H9 (cell line): ENCODE data around the gene SNX30. TPM values are rescaled to one million over a fixed set of nuclear protein-coding genes. Genes with fewer than 3 reads are reported as not detected.

Experiments
- DNase-seq: peaks from one replicate; pipeline ENCODE4 v3.0.0-alpha.2; 2017
- H2AFZ ChIP-seq: one replicate; pipeline ENCODE4 v1.6.1; 2013; ENCODE audit warnings: mild to moderate bottlenecking, low read length, control low read depth, moderate library complexity
- H2AK5ac ChIP-seq: 2 replicates; pipeline ENCODE4 v1.6.1; 2013; ENCODE audit warnings: low read length, control low read depth, mixed read lengths; ENCODE audit not compliant: insufficient read length
- H2BK120ac ChIP-seq: one replicate; pipeline ENCODE4 v1.6.1; 2013; ENCODE audit warnings: low read depth, mild to moderate bottlenecking, low read length, control low read depth, inconsistent platforms; ENCODE audit not compliant: poor library complexity, severe bottlenecking
- H2BK12ac ChIP-seq: 2 replicates; pipeline ENCODE4 v1.6.1; 2013; ENCODE audit warnings: low read length, control low read depth, mixed read lengths, low read depth; ENCODE audit not compliant: insufficient read length
- H2BK15ac ChIP-seq: 2 replicates; pipeline ENCODE4 v1.6.1; 2013; ENCODE audit warnings: low read depth, low read length, control low read depth
- H2BK20ac ChIP-seq: one replicate; pipeline ENCODE4 v1.6.1; 2013; ENCODE audit warnings: low read depth, mild to moderate bottlenecking, low read length, control low read depth, inconsistent platforms; ENCODE audit not compliant: poor library complexity, severe bottlenecking
- H2BK5ac ChIP-seq: 2 replicates; pipeline ENCODE4 v1.6.1; 2013; ENCODE audit warnings: low read length, control low read depth, mixed read lengths; ENCODE audit not compliant: insufficient read length
- H3K14ac ChIP-seq: 2 replicates; pipeline ENCODE4 v1.6.1; 2013; ENCODE audit warnings: low read length, control low read depth; ENCODE audit not compliant: insufficient read depth
- H3K18ac ChIP-seq: 2 replicates; pipeline ENCODE4 v1.6.1; 2013; ENCODE audit warnings: low read depth, mild to moderate bottlenecking, mixed read lengths, low read length, control low read depth; ENCODE audit not compliant: insufficient read length
- H3K23ac ChIP-seq: 2 replicates; pipeline ENCODE4 v1.6.1; 2013; ENCODE audit warnings: low read length, control low read depth, mixed read lengths, low read depth; ENCODE audit not compliant: insufficient read length
- H3K23me2 ChIP-seq: 2 replicates; pipeline ENCODE4 v1.6.1; 2013; ENCODE audit warnings: low read depth, mild to moderate bottlenecking, mixed read lengths, low read length, control low read depth; ENCODE audit not compliant: insufficient read length, poor library complexity, severe bottlenecking
- H3K27ac ChIP-seq: 2 replicates; pipeline ENCODE4 v1.5.1; 2013; ENCODE audit warnings: low read length, control low read depth, mixed read lengths, low read depth; ENCODE audit not compliant: insufficient read length
- H3K27me3 ChIP-seq: 2 replicates; pipeline ENCODE4 v1.6.1; 2013; ENCODE audit warnings: low read length, control low read depth, inconsistent platforms; ENCODE audit not compliant: insufficient read depth
- H3K4ac ChIP-seq: 2 replicates; pipeline ENCODE4 v1.6.1; 2013; ENCODE audit warnings: low read depth, mild to moderate bottlenecking, control low read depth, inconsistent platforms, low read length, moderate library complexity
- H3K4me1 ChIP-seq: 2 replicates; pipeline ENCODE4 v1.6.1; 2013; ENCODE audit warnings: low read length, control low read depth, inconsistent platforms; ENCODE audit not compliant: insufficient read depth
- H3K4me2 ChIP-seq: 2 replicates; pipeline ENCODE4 v1.6.1; 2013; ENCODE audit warnings: low read length, control low read depth, mixed read lengths; ENCODE audit not compliant: insufficient read length, insufficient read depth
- H3K56ac ChIP-seq: 2 replicates; pipeline ENCODE4 v1.6.1; 2013; ENCODE audit warnings: low read depth, mild to moderate bottlenecking, mixed read lengths, low read length, control low read depth; ENCODE audit not compliant: insufficient read length
- H3K79me1 ChIP-seq: 2 replicates; pipeline ENCODE4 v1.6.1; 2013; ENCODE audit warnings: low read depth, mild to moderate bottlenecking, moderate library complexity, low read length, control low read depth, inconsistent platforms; ENCODE audit not compliant: insufficient read depth, poor library complexity, severe bottlenecking
- H3K79me2 ChIP-seq: 2 replicates; pipeline ENCODE4 v1.6.1; 2013; ENCODE audit warnings: low read length, control low read depth, inconsistent platforms; ENCODE audit not compliant: insufficient read depth
- H3K9ac ChIP-seq: 2 replicates; pipeline ENCODE4 v1.6.1; 2013; ENCODE audit warnings: low read length, control low read depth, mixed read lengths; ENCODE audit not compliant: insufficient read length; ENCODE audit errors: extremely low read depth
- H3K9me3 ChIP-seq: one replicate; pipeline ENCODE4 v1.6.1; 2013; ENCODE audit warnings: low read depth, low read length, inconsistent platforms; ENCODE audit not compliant: control insufficient read depth
- H3T11ph ChIP-seq: one replicate; pipeline ENCODE4 v1.6.1; 2013; ENCODE audit warnings: mild to moderate bottlenecking, low read length, control low read depth, inconsistent platforms
- H4K20me1 ChIP-seq: one replicate; pipeline ENCODE4 v1.6.1; 2013; ENCODE audit not compliant: control insufficient read depth, insufficient read length, insufficient read depth
- H4K5ac ChIP-seq: 2 replicates; pipeline ENCODE4 v1.6.1; 2013; ENCODE audit warnings: low read depth, mild to moderate bottlenecking, mixed read lengths, low read length, control low read depth; ENCODE audit not compliant: insufficient read length
- H4K8ac ChIP-seq: replicated peaks from 2 replicates; pipeline ENCODE4 v1.6.1; 2013; ENCODE audit warnings: low read length, control low read depth, mixed read lengths, low read depth; ENCODE audit not compliant: insufficient read length
- H4K91ac ChIP-seq: 2 replicates; pipeline ENCODE4 v1.6.1; 2013; ENCODE audit warnings: low read depth, mild to moderate bottlenecking, moderate library complexity, mixed read lengths, low read length, control low read depth; ENCODE audit not compliant: insufficient read length
- H3K27ac Mint-ChIP-seq, 3 experiments: 2 replicates in 2 of 3; 3 replicates in 1 of 3; pipeline ENCODE4 v1.8.0; 2020 to 2021; ENCODE audit warnings: mixed read lengths in 3 of 3, mild to moderate bottlenecking in 1 of 3, moderate library complexity in 1 of 3
- H3K27me3 Mint-ChIP-seq: 2 replicates; pipeline ENCODE4 v1.8.0; 2021; ENCODE audit warnings: low read depth, mild to moderate bottlenecking, moderate library complexity, mixed read lengths
- H3K36me3 Mint-ChIP-seq, 3 experiments: 2 replicates in 2 of 3; 3 replicates in 1 of 3; pipeline ENCODE4 v1.8.0; 2020 to 2021; ENCODE audit warnings: low read depth in 3 of 3, mixed read lengths in 3 of 3; ENCODE audit not compliant: insufficient read depth in 1 of 3
- H3K4me1 Mint-ChIP-seq, 2 experiments: 2 replicates each; pipeline ENCODE4 v1.8.0; 2020; ENCODE audit warnings: mixed read lengths in 2 of 2
- H3K4me3 Mint-ChIP-seq, 2 experiments: 2 replicates in 1 of 2; 3 replicates in 1 of 2; pipeline ENCODE4 v1.8.0; 2020 to 2021; ENCODE audit warnings: mild to moderate bottlenecking in 2 of 2, mixed read lengths in 2 of 2, moderate library complexity in 1 of 2
- H3K9me3 Mint-ChIP-seq, 2 experiments: 2 replicates in 1 of 2; 3 replicates in 1 of 2; pipeline ENCODE4 v1.8.0; 2020; ENCODE audit warnings: mild to moderate bottlenecking in 2 of 2, mixed read lengths in 2 of 2, moderate library complexity in 1 of 2
- CTCF ChIP-seq: fragments of 200-600 bp; sonication (generic); conservative IDR thresholded peaks from 3 replicates; pipeline ENCODE4 v1.8.0; 2021; ENCODE audit warnings: antibody characterized with exemption, mild to moderate bottlenecking
- WGBS: extraction: QIAGEN DNeasy Blood & Tissue Kit; methylation state at CpG from one replicate; pipeline ENCODE4 v1.1.7; 2013; ENCODE audit warnings: missing lambda C conversion rate, low lambda C conversion rate, mixed read lengths; ENCODE audit not compliant: insufficient read length; ENCODE audit errors: extremely low coverage; 5-methylcytosine and 5-hydroxymethylcytosine counted together
- total RNA-seq: library from RNA; stranded (reverse); gene quantifications from 2 replicates; pipeline ENCODE4 v1.2.1, GENCODE V29; 2021

Gene SNX30
- total RNA-seq, 1 experiment from 2014 or later: 10.3 TPM

DNA sequence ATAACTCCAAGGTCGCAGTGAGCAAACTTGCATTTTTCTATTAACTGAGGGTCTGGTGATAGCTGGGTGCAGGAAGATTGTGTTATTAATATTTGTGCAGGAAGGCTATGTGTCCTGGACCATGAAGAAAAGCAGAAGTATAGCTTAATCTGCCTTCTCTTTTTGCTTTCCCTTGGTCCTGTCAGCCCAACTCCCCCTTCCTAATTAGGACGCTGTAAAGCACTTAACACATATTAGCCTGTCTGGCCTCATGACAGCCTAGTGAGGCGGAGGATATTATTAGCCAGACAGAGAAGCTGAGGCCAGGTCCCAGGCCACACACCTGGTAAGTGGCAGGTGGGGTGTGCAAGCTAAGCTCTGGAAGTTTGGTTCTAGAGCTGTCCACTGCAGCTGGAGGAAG lies 110.6 kb downstream of the SNX30 start:
- Histone ChIP-seq H4K20me1 (peaks cover 3% of the 10 kb centered on the region), H2BK20ac (no peak overlapping the region), H3K9me3 (no peaks in the 10 kb centered on the region), H3K4me2 (no peak overlapping the region), H4K8ac (no peak overlapping the region), H3K4me1 (no peaks in the 10 kb centered on the region), H2BK120ac (no peak overlapping the region), H3K56ac (no peak overlapping the region), H3K4ac (no peak overlapping the region), H3K18ac (no peak overlapping the region), H4K5ac (no peak overlapping the region), H3K9ac (no peak overlapping the region), H3K23me2 (no peaks in the 10 kb centered on the region), H3T11ph (no peak overlapping the region), H2AK5ac (no peak overlapping the region), H2BK12ac (no peak overlapping the region), H2AFZ (no peak overlapping the region), H3K27ac (no peak overlapping the region), H3K23ac (no peak overlapping the region), H3K14ac (no peak overlapping the region), H2BK15ac (no peak overlapping the region), H4K91ac (no peak overlapping the region), H2BK5ac (no peak overlapping the region), H3K79me2 (no peaks in the 10 kb centered on the region), H3K79me1 (no peaks in the 10 kb centered on the region), H3K27me3 (no peaks in the 10 kb centered on the region)
- no peak for TF ChIP-seq CTCF
- H3K36me3 Mint-ChIP-seq: peaks cover 3 to 14% (median 6%) of the 10 kb centered on the region in 3 experiments; a peak in 4 of 7 replicates
- no peaks in the 10 kb centered on the region; a peak in 1 of 5 replicates for H3K9me3 Mint-ChIP-seq
- peaks cover 0 to 6% of the 10 kb centered on the region in 2 experiments; a peak in 3 of 4 replicates for H3K4me1 Mint-ChIP-seq
- no peak for DNase-seq
- no CpG with 5 or more reads among the region's 3 CpGs for WGBS
- no peaks in the 10 kb centered on the region for H3K27me3 Mint-ChIP-seq
- H3K4me3 Mint-ChIP-seq: no peak overlapping the region
- no peak overlapping the region for H3K27ac Mint-ChIP-seq
